GM21825 (cell line): ENCODE results near the gene TIAM2.

Source experiments
- ATAC-seq: cut with Tn5 transposase; IDR thresholded peaks from one replicate; pipeline ENCODE4 v1.9.1; 2021; ENCODE audit warnings: mild to moderate bottlenecking, moderate library complexity; ENCODE audit not compliant: unreplicated experiment

TIAM2 gene

DNA sequence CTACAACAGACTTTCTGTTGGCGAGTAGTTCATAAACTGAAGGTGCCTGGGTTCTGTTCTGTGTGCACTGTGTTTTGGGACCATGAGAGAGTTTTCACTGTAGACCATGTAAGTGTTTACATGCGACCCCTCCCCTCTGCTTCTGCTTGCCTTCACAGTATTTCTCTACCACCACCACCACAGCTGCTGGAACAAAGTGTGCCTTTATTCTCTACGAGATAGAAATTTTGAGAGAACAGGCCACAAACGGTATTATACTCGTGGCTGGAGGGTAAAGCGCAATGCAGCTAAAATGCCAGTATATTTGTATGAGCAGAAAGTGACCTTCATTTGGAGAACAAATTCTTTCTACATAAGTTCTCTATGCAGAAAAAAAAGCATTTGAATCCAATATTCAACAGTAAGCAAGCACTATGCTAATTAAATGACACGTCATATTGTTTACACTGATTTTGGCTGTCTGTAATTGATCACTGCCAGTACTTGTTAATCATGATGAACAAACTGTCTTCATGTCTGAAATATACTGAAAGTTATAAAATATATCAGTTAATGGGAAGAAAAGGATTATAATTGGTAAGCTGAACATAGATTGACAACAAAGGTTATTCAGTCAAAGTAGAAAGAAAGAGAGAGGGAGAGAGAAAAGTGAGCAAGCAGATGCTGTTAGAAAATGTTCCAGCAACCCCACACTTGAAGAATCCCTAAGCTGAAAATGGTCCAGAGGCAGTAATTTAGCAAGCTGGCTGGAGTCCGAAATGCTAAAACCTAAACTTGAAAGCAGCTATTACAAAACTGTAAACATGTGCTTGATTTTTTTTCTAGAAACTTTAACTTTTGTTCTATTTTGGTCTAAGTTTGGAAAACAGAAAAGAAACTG lies 277.5 kb downstream of the TIAM2 start:
- ATAC-seq: no peak

- no peak for ATAC-seq
Observed at GRCh38 chr6:155273431-155273830, 278.3 kb downstream of the TIAM2 start.

GRCh38 chr6:155274106-155274505 lies 279.0 kb downstream of the TIAM2 start:
- no peak for ATAC-seq

DNA sequence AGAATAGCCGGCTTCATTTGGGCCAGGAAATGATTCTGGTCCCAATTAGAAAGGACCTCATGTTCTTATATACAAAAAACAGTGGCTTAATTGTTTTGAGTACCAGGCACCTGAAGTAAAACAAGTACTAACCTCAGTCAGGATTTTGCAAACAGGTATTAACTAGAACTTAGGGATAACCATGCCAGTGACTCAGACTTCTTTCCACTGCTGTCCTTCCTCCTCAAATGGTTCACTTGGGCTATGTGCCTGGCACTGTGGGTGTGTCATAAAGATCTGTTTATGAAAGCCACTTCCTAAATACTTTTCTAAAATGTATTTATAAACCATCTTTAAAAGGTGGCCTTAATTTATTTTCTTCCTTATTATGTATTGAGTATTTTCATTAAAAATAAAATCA lies 279.4 kb downstream of the TIAM2 start:
- ATAC-seq: no peak

DNA sequence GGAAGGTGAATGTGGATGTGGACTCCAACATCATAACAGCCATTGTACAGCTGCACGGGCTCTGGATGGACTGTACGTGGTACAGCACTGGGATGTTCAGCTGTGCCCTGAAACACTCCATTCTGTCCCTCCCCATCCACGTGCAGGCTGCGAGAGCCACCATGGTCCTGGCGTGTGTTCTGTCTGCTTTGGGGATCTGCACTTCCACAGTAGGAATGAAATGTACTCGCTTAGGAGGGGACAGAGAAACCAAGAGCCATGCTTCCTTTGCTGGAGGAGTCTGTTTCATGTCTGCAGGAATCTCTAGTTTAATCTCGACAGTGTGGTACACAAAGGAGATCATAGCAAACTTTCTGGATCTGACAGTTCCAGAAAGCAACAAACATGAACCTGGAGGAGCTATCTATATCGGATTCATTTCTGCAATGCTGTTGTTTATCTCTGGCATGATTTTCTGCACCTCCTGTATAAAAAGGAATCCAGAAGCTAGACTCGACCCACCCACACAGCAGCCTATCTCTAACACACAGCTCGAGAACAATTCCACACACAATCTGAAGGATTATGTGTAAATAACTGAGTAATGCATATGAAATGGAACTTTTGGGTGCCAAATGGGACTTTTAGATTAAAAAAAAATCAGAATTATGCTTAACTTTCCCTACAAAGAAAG lies 280.8 kb downstream of the TIAM2 start:
- no peak for ATAC-seq

DNA sequence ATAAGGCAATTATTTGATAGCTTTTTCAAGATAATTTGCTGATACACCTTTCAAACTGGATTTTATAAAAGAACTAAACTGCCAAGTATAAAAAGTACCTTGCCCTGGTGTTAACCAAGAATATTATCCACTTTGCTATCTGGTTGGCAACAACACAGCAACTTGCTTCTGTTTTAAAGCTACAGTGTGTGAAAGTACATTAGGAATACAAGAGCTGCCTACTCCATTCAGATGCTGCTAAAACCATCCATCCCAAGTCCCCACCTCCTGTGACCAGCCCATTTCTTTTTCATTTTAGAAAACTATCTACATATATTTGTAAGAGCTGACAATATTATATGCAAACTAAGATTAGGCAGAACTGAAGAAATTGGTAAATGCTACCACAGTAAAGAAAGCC lies 281.5 kb downstream of the TIAM2 start:
- ATAC-seq: no peak

DNA sequence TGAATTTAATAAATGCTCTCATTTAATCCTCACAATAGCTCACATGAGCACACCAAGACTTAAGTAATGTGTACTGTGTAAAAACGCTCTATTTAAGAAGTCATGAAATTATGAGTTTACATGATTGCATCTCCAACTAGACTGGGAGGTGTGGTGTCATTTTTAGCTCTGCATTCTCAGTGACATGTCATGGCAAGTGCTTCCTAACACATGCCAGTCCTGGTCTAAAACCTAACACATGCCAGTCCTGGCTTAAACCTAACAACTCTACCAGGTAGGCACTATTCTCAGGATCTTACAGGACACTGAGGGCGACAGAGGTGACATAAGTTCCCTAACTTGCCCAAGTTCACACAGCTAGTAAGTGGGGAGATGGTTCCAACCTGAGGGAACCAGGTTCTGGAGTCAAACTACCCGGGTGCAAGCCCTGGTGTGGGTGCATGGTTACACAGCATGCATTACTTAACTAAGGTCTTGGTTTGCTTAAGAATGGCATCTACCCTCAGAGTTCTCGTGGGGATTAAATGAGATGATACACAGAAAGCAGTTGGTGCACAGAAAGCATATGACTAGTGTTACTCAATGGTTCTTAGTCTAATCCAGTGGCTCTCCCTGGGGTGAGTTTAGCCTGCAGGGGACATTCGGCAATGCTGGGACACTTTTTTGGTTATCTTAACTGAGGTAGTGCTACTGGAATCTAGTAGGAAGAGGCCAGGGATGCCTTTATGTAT lies 283.4 kb downstream of the TIAM2 start:
- ATAC-seq: no peak

- ATAC-seq: no peak
Observed at GRCh38 chr6:155284775-155285174, 289.7 kb downstream of the TIAM2 start.

DNA sequence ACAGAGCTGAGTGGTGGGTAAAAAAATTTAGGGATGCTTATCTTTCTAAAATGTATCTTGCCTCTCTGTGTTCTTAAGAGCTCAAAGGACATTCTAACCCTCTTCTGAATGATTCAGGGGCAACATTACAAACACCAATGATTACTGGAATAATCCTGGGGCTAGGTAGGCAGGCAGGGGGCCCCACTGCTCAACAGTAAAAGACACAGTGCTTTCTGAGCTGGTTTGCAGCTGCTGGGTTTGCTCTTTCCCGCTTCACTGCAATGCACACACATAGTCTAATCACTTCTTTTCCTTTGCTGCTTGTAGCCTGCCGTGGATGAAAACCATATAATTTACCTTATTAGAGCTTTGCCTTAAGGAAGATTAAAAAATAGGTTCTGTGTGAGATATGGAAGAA lies 292.6 kb downstream of the TIAM2 start:
- no peak for ATAC-seq

DNA sequence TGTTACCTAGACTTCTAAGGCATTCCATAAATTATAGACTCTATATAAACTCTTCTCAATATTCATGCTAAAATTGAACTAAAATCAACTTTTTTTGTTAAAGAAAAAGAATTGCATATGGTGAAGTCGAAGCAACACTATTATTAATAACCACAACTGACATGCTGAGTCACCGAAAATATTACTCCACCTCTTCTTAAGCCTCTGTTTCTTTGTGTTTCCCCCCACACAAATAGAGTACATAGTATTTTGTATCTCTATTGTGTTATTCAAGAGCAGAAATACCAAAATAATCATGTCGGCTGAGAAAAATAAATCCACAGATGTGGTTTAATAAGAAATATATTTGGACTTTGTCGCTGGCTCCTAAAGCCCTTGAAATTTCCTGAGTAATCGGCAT lies 295.4 kb downstream of the TIAM2 start:
- no peak for ATAC-seq

- no peak for ATAC-seq
Observed at GRCh38 chr6:155291291-155291690, 296.2 kb downstream of the TIAM2 start.

DNA sequence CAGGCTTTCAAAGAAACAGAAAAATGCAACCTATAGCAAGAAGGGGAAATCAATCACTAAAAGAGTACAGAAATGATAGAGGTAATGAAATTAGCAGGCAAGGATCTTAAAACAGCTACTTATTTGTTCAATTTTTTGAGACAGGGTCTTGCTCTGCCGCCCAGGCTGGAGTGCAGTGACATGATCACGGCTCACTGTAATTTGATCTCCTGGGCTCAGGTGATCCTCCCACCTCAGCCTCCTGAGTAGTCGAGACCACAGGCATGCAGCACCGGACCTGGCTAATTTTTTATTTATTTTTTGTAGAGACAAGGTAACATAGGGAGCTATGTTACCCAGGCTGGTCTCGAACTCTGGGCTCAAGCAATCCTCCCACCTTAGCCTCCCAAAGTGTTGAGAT lies 297.6 kb downstream of the TIAM2 start:
- ATAC-seq: no peak

DNA sequence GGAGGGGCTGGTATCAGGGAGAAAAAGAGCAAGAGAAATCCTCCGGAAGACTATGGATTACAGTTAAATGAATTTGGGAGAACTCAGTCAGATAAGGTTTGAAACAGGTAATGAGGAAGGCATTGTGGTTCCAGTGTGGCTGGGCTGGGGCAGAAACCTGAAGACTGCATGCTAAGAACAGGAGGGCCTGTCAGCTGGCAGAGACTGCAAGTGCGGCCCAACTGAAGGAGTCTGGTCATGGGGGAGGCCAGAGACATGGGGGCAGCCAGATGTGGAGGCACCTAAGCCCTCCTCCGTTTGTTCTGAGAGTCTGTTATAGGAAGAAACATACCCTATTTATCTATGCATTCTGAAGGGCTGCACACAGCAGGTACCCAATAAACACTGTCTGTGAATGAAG lies 302.6 kb downstream of the TIAM2 start:
- ATAC-seq: no peak

DNA sequence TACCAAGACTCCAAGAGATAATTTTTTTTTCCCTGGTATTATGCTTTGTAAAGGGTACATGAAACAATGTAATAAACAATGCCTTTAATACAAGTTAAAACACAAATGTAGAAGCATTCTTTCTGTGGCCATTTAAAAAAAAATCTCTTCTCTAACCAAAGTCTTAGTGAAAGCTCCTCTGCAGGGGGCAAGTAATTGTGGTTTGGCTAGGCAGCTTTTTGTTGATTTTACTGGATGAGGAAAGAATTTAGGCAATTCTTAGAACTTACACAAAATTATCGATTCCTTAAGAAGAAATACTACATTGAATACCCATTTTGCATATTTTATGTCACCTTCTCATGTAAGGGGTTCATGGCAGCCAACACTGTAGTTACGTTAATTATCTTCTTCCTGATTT lies 306.8 kb downstream of the TIAM2 start:
- no peak for ATAC-seq

GRCh38 chr6:155303361-155303870 lies 308.3 kb downstream of the TIAM2 start:
- ATAC-seq: no peak

DNA sequence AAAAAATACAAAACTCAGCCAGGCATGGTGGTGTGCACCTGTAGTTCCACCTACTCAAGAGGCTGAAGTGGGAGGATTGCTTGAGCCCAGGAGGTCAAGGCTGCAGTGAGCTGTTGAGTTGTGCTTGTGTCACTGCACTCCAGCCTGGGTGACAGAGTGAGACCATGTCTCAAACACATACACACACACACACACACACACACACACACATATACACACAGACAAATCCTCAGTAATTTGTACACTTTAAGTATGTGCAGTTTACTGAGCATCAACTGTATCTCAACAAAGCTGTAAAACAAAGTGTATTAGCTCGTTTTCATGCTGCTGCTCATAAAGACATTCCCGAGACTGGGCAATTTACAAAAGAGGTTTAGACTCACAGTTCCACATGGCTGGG lies 311.8 kb downstream of the TIAM2 start:
- ATAC-seq: no peak
